NAMALWA (cell line): ENCODE data around the gene TMEM151A.

Experiments used
- DNase-seq: peaks from one replicate; pipeline ENCODE4 v3.0.0-alpha.2; 2015; ENCODE audit warnings: low spot score

The TMEM151A gene

DNA sequence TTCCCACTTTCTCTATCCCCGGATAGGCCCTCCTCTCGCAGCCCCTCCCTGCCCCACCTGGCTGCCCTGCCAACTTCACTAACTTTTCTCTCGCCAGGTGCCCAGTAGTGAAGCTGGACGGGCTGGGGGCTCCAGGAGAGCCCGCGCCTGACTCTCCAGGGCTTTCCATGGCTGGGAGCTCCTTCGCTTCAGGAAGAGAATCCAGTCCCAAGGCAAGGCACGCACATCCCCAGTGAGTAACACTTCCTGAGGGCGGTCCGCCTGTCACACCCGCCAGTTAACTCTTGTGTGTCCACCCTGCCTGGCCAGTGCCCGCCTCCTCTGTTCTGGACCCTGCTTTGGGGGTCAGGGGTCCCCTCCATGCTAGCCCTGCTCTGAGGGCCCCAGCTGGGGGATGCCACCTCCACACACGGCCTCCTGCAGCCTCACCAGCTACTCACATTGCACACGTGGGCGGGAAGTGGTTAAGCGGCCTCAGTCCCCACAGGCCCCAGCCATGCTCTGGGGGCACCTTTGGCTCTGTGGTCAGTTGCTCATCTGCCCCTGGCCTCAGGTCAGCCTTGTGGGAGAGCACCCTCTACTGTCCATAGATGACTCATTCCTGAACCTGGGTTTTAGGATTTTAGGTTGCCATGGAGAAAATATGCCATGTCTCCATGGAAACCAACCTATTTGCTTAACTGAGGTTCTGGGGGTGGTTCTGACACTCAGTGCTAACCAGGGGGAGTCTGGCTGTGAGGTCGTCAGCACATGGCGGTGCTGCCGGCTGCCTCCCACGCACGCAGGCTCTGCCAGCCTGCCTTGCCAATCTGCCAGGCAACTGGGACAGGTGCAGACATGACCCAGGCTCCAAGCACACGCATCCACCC lies 44.8 kb downstream of the TMEM151A start, which contains the start of gene RIN1:
Gene RIN1, minus strand, starts transcription at position 201 of the 869 bp plus-strand sequence. Its CDS starts 32 bp downstream, at position 169.
- DNase-seq = peak; percentile 44

GRCh38 chr11:66337103-66337899 lies 45.6 kb downstream of the TMEM151A start:
- DNase-seq = no peak

- DNase-seq = no peak
These were observed 46.8 kb downstream of the TMEM151A start for GRCh38 chr11:66338276-66339161.

GRCh38 chr11:66339162-66339675 lies 47.5 kb downstream of the TMEM151A start:
- DNase-seq = no peak

GRCh38 chr11:66339686-66340483 lies 48.2 kb downstream of the TMEM151A start:
- DNase-seq = no peak

- DNase-seq = no peak
These were observed 49.2 kb downstream of the TMEM151A start for GRCh38 chr11:66340596-66341501.

DNA sequence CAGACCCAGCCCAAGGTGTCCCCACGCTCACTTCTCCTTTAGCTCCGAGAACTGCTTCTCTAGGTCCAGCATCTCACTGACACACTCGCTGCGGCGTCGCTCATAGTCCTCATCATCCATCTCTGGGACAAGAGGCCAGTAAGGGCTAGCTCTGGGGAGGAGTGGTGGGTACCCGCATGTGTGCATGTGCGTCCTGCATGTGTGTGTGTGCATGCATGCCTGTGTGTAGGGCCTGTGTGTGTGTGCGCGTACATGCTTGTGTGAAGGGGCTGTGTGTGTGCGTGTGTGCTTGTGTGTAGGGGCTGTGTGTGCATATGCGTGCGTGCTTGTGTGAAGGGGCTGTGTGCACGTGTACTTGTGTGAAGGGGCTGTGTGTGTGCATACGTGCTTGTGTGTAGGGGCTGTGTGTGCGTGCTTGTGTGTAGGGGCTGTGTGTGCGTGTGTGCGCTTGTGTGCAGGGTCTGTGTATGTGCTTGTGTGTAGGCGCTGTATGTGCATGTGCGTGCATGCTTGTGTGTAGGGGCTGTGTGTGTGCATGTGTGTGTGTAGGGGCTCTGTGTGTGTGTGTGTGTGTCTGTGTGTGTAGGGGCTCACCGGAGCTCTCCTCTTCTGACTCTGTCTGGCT lies 49.9 kb downstream of the TMEM151A start:
- DNase-seq = no peak

GRCh38 chr11:66343176-66343575 lies 51.5 kb downstream of the TMEM151A start:
- DNase-seq = no peak

GRCh38 chr11:66344550-66345315 lies 53.0 kb downstream of the TMEM151A start, which contains the start of gene BRMS1:
BRMS1 (minus strand) TSS chr11:66345104; CDS start chr11:66342234, 2,870 bp downstream.
- peak; percentile 97 for DNase-seq

DNA sequence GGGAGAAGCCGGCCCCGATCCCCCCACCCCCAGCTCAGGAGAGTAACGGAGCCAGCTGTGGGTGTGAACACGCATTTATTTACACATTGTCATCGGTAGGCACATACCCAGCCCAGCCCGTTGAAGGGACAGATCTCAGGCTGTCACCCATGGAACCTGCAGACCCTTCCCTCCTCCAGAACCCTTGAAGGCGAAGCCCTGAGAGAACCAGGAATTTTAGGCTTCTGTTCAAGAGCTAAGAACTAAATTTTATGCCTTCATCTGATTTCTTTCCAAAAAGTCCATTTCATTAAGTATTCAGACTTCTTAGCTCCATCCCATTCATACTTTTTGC lies 53.6 kb downstream of the TMEM151A start:
- no peak for DNase-seq
